Uterus (tissue), 2 donors: ENCODE measurements around the gene GGA2.

ENCODE experiments used
- POLR2A ChIP-seq, 2 donors: fragments of 450-650 bp; IDR thresholded peaks; one replicate each; pipeline ENCODE4 v1.6.1; 2016; ENCODE audit warnings: antibody characterized with exemption in 2 of 2, mild to moderate bottlenecking in 1 of 2, moderate library complexity in 1 of 2
- TF ChIP-seq, protein P1 (sequence below), 4 experiments: fragments of 200-600 bp in 2 of 4; fragments of 450-650 bp in 2 of 4; sonication (generic) in 2 of 4; IDR thresholded peaks; one replicate each; pipeline ENCODE4 v1.5.1; 2016 to 2019; ENCODE audit warnings: antibody characterized with exemption in 4 of 4, mild to moderate bottlenecking in 2 of 4, moderate library complexity in 1 of 4

DNA sequence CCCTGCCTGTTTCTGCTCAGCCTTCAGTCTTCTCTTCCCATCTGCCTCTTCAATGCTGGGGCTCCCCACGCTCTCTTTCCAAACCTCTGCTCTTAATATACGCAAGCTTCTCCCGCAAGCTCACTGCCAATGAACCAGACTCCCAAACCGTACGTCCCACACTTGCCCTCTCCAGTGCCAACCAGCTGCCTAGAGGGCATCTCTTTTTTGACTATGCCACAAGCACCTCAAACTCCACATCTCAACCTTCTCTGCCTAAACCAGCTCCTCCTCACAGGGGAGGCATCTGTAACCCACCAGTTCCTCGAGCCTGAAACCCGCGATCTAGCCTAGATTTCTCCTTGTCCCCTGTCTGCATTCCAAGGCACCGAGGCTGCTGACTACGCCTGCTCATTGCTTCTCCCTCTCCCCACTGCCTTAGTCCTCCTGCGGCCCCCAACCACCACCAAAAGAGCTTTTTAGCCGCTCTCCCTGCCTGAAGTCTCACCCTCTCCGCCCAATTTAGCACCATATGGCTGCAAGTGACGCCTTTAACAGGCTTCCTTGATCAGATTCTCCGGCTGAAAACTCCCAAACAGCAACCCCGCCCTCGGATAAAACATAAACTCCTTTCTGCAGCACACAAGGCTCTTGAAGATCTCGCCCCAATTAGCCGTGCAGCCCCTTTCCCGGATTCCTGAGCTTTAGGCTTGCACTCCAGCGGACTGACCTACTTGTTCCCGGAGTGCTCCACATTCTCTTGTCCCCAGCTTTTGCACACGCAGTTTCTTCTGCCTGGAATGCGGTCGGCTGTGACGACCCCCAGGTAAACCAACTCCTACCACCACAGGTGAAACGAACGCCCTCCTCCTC is 1.5 kb downstream of the GGA2 start:
- no peak for TF ChIP-seq POLR2A (IDR thresholded peaks at IDR 0.05)
- TF ChIP-seq, protein P1, sequence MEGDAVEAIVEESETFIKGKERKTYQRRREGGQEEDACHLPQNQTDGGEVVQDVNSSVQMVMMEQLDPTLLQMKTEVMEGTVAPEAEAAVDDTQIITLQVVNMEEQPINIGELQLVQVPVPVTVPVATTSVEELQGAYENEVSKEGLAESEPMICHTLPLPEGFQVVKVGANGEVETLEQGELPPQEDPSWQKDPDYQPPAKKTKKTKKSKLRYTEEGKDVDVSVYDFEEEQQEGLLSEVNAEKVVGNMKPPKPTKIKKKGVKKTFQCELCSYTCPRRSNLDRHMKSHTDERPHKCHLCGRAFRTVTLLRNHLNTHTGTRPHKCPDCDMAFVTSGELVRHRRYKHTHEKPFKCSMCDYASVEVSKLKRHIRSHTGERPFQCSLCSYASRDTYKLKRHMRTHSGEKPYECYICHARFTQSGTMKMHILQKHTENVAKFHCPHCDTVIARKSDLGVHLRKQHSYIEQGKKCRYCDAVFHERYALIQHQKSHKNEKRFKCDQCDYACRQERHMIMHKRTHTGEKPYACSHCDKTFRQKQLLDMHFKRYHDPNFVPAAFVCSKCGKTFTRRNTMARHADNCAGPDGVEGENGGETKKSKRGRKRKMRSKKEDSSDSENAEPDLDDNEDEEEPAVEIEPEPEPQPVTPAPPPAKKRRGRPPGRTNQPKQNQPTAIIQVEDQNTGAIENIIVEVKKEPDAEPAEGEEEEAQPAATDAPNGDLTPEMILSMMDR (IDR thresholded peaks at IDR 0.05) = no peak
